Aorta (tissue), 5 donors: Measurements from ENCODE around the gene UGGT2. TPM values are rescaled to one million over a fixed set of nuclear protein-coding genes. Genes with fewer than 3 reads are reported as not detected.
"Not testable (repeated sequence)": the region's sequence is repeated elsewhere in the genome, so short reads cannot be mapped to it uniquely, and the experiment has no call there.

Experiments used
- ATAC-seq: fragments of 200-7000 bp; cut with Tn5 transposase; one replicate; pipeline ENCODE4 v1.9.1; 2022; ENCODE audit warnings: moderate library complexity; ENCODE audit not compliant: low FRiP score
- DNase-seq, 2 donors: peaks; one replicate each; pipeline ENCODE4 v3.0.0-alpha.2; 2020
- H3K27ac ChIP-seq, 2 donors: one replicate each; pipeline ENCODE4 v1.5.1; 2013; ENCODE audit warnings: low read length in 2 of 2, mild to moderate bottlenecking in 2 of 2, moderate library complexity in 2 of 2, control low read depth in 1 of 2, inconsistent platforms in 1 of 2, low read depth in 1 of 2
- H3K27me3 ChIP-seq, 2 donors: one replicate each; pipeline ENCODE4 v1.6.1; 2013; ENCODE audit warnings: control low read depth in 1 of 2, low read length in 1 of 2, mild to moderate bottlenecking in 1 of 2, moderate library complexity in 1 of 2; ENCODE audit not compliant: insufficient read depth in 2 of 2, control insufficient read depth in 1 of 2
- H3K36me3 ChIP-seq, 2 donors: one replicate each; pipeline ENCODE4 v1.6.1; 2013; ENCODE audit warnings: control low read depth in 1 of 2, low read length in 1 of 2, mild to moderate bottlenecking in 1 of 2; ENCODE audit not compliant: insufficient read depth in 2 of 2, control insufficient read depth in 1 of 2
- H3K4me1 ChIP-seq, 2 donors: one replicate each; pipeline ENCODE4 v1.6.1; 2013; ENCODE audit warnings: low read length in 2 of 2, control low read depth in 1 of 2, mild to moderate bottlenecking in 1 of 2, moderate library complexity in 1 of 2; ENCODE audit not compliant: insufficient read depth in 2 of 2, control insufficient read depth in 1 of 2
- H3K4me3 ChIP-seq, 2 donors: one replicate each; pipeline ENCODE4 v1.5.1; 2013; ENCODE audit warnings: low read length in 2 of 2, control low read depth in 1 of 2, mild to moderate bottlenecking in 1 of 2
- H3K9me3 ChIP-seq: one replicate; pipeline ENCODE4 v1.6.1; 2013; ENCODE audit warnings: mild to moderate bottlenecking, low read length; ENCODE audit not compliant: control insufficient read depth
- WGBS, 2 donors: extraction: QIAGEN DNeasy Blood & Tissue Kit; methylation state at CpG; one replicate each; pipeline ENCODE4 v1.1.7; 2013; 5-methylcytosine and 5-hydroxymethylcytosine counted together
- intact Hi-C, 2 donors: fragments of 100-400 bp; cut with DNase I; formaldehyde crosslinking; loops; one replicate each; pipeline versions ENCODE4 v1.14.2 to v1.15.0; 2022
- polyA plus RNA-seq, 2 donors: library from polyadenylated mRNA; stranded (reverse); fragments of 200-250 nt; gene quantifications; one replicate each; pipeline ENCODE4 v1.2.3, GENCODE V29; 2013
- total RNA-seq, 2 donors: library from RNA; stranded (reverse); fragmentation: NEBNext Ultra II Directional; extraction: Animal tissue kit (Norgen Biotek cat#: 25700); gene quantifications; one replicate each; pipeline ENCODE4 v1.2.1, GENCODE V29; 2021
- donor health status: healthy with polysubstance abuse.
- donor health status: Bipolar disorder and iron deficiency.
- donor health status: DM: no; HTN: no; CAD: no.
- donor health status: DM: no; HTN: no; CAD: no.
- donor health status: DM: yes; HTN: yes; CAD: no.

Gene UGGT2
- total and polyA plus RNA-seq, 4 donors, result 8.3 to 69.8 (median 38.8) TPM

DNA sequence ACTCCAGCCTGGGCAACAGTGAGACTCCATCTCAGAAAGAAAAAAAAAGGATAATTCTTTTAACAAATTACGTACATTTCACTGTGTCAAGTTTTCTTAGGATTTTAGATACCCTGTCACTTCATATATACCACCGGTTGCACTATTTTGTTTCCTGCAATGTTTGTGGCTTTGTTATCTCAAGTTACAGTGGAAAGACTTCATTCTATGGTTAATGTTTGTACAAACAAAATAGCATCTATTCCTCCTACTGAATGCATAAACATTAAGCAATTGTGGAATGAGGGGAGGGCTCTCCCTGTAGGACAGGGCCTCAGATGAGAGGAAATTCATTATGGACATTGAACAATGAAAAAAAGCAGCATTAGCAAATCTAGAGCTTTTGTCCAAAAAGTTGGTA is 256.2 kb downstream of the UGGT2 start:
- no peak for DNase-seq
- intact Hi-C loops, result no loop called here
- ATAC-seq, result no peak
- H3K4me3 ChIP-seq, result no peak overlapping the region
- no peaks in the 10 kb centered on the region for H3K9me3 ChIP-seq
- H3K4me1 ChIP-seq, result no peaks in the 10 kb centered on the region
- H3K27ac ChIP-seq, result no peak overlapping the region
- WGBS, 2 donors, result 91 to 94% methylated on average over 2 of the region's 2 CpGs
- peaks cover 0 to 2% of the 10 kb centered on the region in 2 donors for H3K36me3 ChIP-seq
- no peaks in the 10 kb centered on the region for H3K27me3 ChIP-seq

DNA sequence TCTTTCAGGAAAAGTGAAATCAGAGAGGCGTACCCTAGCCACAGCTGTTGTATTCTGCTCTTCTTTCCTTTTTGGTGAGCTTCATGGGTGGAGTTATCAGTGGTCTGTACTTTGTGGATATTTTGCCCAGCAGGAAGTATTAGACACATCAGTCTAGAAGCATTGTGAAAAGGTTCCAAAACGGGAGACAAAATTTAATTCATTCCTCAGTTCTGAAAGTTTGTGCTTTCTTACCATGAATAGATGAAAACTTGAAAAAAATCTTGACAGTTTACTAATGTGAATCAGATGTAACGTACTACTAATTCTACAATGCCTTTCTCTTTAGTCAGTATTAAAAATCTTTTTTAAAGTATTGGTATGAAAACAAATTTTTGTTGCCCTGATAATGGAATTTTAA is 259.4 kb downstream of the UGGT2 start:
- intact Hi-C loops, result no loop called here
- DNase-seq (no peak), ATAC-seq (no peak)
- H3K9me3 ChIP-seq, result no peaks in the 10 kb centered on the region
- H3K27me3 ChIP-seq, result no peaks in the 10 kb centered on the region
- H3K36me3 ChIP-seq, result peaks cover 0 to 5% of the 10 kb centered on the region in 2 donors
- H3K27ac ChIP-seq, result no peak overlapping the region
- WGBS, 2 donors, result 78 to 83% methylated on average over 3 of the region's 3 CpGs
- H3K4me3 ChIP-seq, result no peak overlapping the region
- H3K4me1 ChIP-seq, result no peaks in the 10 kb centered on the region

- Histone ChIP-seq H3K27me3 (no peaks in the 10 kb centered on the region), H3K36me3 (peaks cover 0 to 5% of the 10 kb centered on the region in 2 donors), H3K9me3 (no peaks in the 10 kb centered on the region), H3K27ac (no peak overlapping the region), H3K4me1 (no peaks in the 10 kb centered on the region), H3K4me3 (no peak overlapping the region)
- DNase-seq (no peak), ATAC-seq (no peak)
- 88 to 91% methylated on average over 3 of the region's 3 CpGs for WGBS, 2 donors
- intact Hi-C loops, result no loop called here
Observed at GRCh38 chr13:95793018-95793555, 260.1 kb downstream of the UGGT2 start.

- 78 to 80% methylated on average over 7 of the region's 7 CpGs for WGBS, 2 donors
- Histone ChIP-seq H3K36me3 (peaks cover 0 to 5% of the 10 kb centered on the region in 2 donors), H3K4me3 (no peak overlapping the region), H3K4me1 (no peaks in the 10 kb centered on the region), H3K27ac (no peak overlapping the region), H3K27me3 (no peaks in the 10 kb centered on the region), H3K9me3 (no peaks in the 10 kb centered on the region)
- intact Hi-C loops, result no loop called here
- ATAC-seq (no peak), DNase-seq (no peak)
Observed at GRCh38 chr13:95791084-95791722, 262.0 kb downstream of the UGGT2 start.

GRCh38 chr13:95789315-95789714 is 263.9 kb downstream of the UGGT2 start:
- H3K27ac ChIP-seq, H3K4me1 ChIP-seq, H3K36me3 ChIP-seq, H3K4me3 ChIP-seq, H3K27me3 ChIP-seq, DNase-seq, ATAC-seq, H3K9me3 ChIP-seq, intact Hi-C loops: not testable (repeated sequence)

DNA sequence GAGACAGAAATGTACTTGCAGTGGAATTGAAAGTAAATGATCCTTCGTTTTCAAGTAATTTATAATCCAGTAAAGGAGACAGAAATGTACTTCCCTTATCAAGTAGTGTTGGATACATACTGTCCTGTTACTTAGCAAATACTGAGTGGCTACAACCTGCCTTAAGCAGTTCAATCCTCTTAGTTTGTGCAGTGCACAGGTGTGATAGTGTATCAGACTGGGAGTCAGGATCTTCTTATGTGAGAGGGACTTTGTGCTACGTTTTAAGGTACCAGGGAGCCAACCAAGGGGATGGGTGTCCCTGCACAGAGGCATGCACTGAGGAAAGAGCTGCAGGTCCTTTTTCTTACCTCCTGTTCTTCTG is 265.1 kb downstream of the UGGT2 start:
- 49 to 56% methylated on average over 2 of the region's 2 CpGs for WGBS, 2 donors
- Histone ChIP-seq H3K4me1 (peaks cover 0 to 1% of the 10 kb centered on the region in 2 donors), H3K36me3 (peaks cover 0 to 5% of the 10 kb centered on the region in 2 donors), H3K27ac (no peak overlapping the region), H3K4me3 (no peak overlapping the region), H3K27me3 (no peaks in the 10 kb centered on the region), H3K9me3 (no peaks in the 10 kb centered on the region)
- no peak for DNase-seq
- ATAC-seq, result no peak
- intact Hi-C loops, result no loop called here

- H3K36me3 ChIP-seq, result peaks cover 0 to 3% of the 10 kb centered on the region in 2 donors
- no peak for DNase-seq
- H3K4me3 ChIP-seq, result no peak overlapping the region
- ATAC-seq, result no peak
- peaks cover 0 to 1% of the 10 kb centered on the region in 2 donors for H3K4me1 ChIP-seq
- 31 to 35% methylated on average over 1 of the region's 1 CpG for WGBS, 2 donors
- no peaks in the 10 kb centered on the region for H3K27me3 ChIP-seq
- no peaks in the 10 kb centered on the region for H3K9me3 ChIP-seq
- intact Hi-C loops, result no loop called here
- H3K27ac ChIP-seq, result no peak overlapping the region
Observed at GRCh38 chr13:95787356-95788099, 265.7 kb downstream of the UGGT2 start.

GRCh38 chr13:95784900-95785290 is 268.3 kb downstream of the UGGT2 start:
- WGBS, 2 donors, result 79% methylated on average over 3 of the region's 3 CpGs
- ATAC-seq, result no peak
- intact Hi-C loops, result no loop called here
- H3K4me1 ChIP-seq, result peaks cover 0 to 1% of the 10 kb centered on the region in 2 donors
- no peak overlapping the region for H3K27ac ChIP-seq
- no peaks in the 10 kb centered on the region for H3K9me3 ChIP-seq
- no peaks in the 10 kb centered on the region for H3K27me3 ChIP-seq
- no peak for DNase-seq
- H3K4me3 ChIP-seq, result no peak overlapping the region
- H3K36me3 ChIP-seq, result no peaks in the 10 kb centered on the region
